GM19455 (cell line): Measurements from ENCODE around the gene STK25.
"Not testable (repeated sequence)": the region's sequence is repeated elsewhere in the genome, so short reads cannot be mapped to it uniquely, and the experiment has no call there.

Experiments used
- ATAC-seq: cut with Tn5 transposase; IDR thresholded peaks from one replicate; pipeline ENCODE4 v1.9.1; 2021; ENCODE audit not compliant: unreplicated experiment

The STK25 gene

DNA sequence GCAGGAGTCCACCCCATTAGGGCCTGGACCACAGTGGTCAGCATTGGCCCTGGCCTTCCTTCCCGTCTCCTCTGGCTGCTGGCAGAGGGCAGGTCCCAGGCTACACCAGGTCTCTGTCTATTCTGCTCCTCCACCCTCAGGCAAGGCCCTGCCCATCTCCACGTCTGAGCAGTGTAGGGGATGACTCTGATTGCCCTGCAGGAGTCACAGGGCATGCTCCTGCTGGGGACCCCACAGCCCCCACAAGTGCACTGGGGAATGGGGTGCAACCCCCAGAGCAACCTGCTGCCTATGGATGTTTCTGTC is 40.0 kb downstream of the STK25 start:
- ATAC-seq: no peak

DNA sequence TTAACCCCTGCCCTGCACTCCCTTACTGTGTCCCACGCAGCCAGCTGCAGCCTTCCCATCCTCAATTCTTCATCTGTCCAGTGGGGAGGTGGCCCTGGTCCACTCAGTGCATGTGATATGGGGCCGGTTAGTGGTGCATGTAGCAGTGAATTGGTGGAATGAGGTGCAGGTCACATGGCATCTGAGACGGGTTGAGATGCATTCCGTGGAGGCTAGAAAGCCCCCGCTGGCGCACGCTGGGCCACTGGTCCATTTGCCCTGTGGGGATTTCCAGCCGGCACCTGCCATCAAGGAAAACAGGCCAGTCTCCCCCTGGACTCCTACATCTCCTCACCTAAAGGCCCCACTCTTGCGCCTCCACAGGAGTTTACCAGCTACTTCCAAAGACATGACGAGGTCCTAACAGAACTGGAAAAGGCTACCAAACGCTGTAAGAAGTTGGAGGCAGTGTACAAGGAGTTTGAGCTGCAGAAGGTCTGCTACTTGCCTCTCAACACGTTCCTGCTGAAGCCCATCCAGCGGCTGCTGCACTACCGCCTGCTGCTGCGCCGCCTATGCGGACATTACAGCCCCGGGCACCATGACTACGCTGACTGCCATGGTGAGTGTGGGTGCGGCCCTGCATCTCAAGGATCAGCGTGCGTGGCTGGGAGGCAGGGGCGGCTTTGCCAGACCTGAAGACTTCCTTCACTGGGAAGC is 40.5 kb downstream of the STK25 start:
- ATAC-seq: no peak

DNA sequence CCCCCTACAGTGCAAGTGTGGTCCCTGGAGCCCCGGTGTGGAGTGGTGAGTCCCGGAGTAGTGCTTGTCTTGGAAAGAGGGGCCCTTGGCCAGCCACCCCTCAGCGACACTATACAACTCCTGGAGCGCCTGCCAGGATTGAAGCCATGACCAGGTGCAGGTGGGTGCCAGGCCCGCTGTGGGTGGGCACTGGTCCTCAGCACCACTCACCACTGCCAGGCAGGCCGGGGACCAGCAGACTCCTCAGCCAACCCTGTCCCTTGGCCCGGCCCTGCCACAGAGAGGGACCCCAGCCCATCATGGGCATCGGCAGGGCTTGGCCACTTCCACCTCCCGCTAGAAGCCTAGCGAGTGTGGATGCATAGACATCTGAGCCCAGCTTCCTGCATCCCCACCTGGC is 42.2 kb downstream of the STK25 start:
- ATAC-seq: no peak

DNA sequence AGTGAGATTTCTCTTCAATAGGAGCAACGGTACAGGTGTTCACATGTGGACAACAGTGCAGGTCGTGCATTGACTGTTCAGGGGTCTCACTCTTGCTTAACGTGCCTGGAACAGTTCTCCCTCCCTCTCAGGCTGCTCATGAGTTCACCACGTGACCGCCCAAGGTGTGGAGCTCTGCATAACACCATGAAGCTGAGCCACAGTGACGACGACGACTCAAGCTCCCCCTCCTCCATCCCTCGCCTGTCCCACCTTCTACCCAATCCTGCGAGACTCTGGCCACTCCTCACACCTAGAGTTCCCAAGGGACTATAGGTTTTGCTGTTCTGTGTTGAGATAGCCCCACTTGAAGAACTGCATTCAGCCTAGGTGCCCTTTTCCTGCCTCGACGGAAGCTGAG is 42.8 kb downstream of the STK25 start:
- no peak for ATAC-seq

DNA sequence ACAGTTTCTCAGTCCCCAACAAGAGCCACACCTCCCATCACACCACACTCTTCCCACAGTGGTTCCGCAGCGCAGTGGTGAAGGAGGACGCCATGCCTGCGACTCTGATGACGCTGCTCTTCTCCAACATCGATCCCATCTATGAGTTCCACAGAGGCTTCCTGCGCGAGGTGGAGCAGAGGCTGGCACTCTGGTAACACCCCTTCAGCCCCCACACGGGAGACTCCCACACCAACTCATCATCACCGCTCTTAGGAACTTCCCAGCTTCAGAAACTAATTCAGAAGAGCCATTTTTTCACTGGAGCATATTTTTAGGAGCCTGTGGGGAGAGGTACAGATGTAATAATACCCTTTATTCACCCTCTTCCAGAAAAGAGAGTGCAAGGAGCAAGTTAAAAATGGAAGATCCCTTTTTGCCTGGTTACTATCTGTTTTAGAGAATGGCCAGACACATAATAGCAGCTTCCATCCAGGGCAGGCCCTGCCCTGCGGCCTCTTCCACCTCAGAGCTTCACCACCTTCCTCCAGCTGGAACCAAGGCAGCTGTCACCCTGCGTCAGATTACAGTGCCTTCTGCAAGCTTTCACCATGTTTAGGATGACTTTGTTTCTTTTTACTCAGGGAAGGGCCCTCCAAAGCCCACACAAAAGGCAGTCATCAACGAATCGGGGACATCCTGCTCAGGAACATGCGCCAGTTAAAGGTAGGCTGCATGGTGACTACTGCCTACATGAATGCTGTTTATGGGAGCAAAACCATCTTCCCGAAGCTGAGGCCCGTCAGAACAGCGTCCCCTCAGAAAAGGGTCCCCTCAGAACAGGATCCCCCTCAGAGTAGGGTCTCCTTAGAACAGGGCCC is 44.9 kb downstream of the STK25 start:
- no peak for ATAC-seq

DNA sequence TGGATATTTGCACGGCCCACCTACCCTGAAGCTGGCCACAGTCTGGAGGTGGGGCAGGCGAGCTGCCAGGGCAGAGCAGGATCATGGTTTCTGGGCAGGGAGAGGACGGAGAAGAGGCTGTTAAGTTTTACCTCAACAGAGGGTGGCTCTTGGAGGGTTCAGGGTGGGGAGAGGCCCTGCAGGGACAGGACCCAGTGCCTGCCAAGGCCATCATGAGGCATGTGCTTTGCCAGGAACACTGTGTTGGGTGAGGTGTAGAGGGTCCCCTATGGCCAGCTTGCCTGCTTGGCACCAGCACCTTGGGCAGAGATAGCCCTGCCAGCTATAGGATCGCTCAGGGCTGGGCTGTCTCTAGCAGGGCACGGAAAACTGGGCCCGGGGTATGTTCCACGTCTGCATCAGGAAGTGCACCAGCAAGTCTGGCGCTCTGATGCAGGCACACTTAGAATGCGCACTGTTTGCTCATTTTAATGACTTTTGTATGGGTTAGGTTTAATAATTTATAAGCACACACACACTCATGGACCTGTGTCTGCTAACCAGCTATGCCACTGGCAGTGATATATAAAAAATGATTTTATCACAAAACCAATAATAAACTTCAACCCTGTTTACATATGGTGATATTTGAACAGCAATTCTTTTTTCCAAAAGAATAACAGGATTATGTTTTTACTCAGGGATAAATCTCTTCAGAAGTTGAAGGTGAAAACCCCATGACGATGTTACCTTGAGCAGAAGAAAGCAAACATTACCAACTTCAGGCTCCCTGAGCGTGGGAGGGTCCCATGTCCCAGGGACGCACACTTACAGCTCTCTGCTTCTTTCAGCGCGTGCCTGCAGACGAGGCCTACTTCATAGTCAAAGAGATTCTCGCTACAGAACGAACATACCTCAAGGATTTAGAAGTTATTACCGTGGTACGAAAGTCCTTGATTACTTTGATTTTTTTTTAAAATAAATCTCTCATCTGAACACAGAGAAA is 46.4 kb downstream of the STK25 start:
- no peak for ATAC-seq

DNA sequence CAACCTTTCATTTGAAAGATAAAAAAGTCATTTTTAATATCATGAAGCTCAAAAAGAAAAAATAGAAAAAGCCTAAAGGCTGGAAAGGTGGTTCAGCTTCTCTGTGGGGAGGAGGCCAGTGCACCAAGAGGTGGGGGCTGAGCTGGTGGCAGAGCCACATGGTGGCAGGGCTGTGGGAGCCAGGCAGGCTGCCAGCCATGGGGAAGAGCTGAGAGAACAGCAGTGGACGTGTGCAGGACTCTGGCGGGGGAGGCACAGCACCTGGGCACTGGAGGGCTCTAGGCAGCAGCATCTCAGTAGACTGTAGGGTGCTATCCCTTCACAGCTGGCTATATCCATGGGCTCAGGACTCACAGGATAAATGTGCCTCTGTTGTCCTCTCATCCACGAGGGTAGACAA is 47.8 kb downstream of the STK25 start:
- no peak for ATAC-seq

DNA sequence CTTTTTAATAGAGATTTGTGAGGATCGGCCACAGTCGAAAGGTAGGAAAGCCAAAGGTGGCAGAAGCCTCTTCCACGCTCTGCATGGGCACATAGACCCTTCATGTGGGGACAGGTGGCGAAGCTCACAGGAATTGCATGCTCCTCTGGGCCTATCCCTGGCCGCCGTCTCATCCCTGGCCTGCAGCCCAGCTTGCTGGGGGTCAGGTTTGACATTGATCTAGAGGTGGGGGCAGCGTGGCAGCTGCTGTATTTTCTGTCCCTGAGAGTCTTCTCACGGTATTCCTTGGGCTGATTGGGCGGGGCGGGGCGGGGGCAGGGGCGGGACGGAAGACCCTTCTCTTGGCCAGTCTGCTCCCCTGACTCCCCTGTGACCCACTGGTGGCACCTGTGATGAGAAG is 48.9 kb downstream of the STK25 start:
- ATAC-seq: no peak

DNA sequence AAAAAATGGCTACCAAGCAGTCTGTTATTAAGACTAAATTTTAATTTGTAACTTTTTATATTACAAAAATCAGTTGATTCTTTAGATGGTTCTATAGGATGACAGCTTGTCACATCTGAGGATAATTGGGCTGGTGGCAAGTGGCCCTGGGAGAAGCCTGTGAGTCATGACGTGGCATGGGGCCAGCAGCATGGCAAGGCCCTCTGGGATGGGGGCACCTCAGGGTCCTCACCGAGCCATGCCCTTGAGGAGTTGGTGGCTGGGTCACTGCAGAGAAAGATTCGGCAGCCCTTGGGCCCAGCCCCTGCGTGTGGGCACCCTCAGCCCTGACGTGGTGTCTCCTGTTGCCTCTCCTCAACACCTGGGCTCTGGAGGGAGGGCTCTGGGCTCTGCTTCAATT is 49.7 kb downstream of the STK25 start:
- no peak for ATAC-seq

DNA sequence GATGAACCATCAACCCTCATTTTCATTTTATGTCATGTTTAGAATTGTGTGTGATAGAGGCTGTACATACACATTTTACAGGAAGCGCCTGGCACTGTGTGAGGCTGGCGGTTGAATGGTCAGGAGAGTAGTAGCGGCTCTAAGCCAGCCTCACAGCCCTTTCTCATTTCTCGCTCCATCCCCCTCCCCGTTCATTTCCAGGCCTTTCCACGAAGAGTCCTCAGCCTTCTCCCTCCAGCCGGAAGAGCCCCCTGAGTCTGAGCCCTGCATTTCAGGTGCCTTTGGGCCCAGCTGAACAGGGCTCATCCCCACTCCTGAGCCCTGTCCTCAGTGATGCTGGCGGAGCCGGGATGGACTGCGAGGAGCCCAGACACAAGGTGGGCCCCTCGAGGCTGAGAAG is 51.8 kb downstream of the STK25 start:
- ATAC-seq: no peak

DNA sequence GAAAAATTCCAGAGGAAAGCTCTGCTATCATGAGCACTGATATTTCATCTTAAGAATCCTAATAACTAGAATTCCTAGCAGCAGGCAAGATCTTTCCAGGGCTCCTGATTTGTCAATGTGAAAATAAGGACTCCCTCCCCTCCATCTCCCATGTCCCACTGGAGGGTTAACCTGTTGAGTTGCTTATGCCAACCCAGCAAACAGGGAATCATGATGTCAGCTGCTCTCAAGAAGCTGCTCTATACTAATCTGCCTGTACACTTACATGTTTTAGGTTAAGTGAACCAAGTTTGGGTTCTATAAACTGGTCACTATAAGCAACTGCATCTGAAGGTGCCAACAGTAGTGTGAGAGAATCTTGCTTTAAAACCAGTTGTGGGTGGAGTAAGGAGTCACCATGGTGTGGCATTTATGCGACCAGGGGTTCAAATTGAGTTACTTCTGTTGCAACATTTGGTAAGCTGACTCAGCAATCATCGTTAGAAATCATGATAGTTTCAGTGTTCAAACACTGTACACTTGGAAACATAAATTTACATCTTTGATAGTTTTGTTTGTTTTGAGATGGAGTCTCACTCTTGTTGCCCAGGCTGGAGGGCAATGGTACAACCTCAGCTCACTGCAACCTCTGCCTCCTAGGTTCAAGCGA is 53.4 kb downstream of the STK25 start:
- ATAC-seq: no peak

DNA sequence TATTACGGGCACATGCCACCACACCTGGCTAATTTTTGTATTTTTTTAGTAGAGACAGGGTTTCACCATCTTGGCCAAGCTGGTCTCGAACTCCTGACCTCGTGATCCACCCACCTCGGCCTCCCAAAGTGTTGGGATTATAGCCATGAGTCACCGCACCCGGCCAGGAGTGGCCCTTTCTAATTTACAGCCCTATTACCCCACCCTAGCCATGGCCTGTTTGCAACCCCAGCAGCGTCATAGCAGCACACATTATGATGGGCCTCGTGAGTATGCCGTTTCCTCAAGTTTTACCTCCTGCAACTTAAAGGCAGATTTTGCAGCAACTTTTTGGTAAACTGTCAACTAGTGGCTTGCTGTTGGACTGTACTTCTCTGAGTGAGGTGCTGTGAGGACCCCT is 54.5 kb downstream of the STK25 start:
- not testable (repeated sequence) for ATAC-seq

DNA sequence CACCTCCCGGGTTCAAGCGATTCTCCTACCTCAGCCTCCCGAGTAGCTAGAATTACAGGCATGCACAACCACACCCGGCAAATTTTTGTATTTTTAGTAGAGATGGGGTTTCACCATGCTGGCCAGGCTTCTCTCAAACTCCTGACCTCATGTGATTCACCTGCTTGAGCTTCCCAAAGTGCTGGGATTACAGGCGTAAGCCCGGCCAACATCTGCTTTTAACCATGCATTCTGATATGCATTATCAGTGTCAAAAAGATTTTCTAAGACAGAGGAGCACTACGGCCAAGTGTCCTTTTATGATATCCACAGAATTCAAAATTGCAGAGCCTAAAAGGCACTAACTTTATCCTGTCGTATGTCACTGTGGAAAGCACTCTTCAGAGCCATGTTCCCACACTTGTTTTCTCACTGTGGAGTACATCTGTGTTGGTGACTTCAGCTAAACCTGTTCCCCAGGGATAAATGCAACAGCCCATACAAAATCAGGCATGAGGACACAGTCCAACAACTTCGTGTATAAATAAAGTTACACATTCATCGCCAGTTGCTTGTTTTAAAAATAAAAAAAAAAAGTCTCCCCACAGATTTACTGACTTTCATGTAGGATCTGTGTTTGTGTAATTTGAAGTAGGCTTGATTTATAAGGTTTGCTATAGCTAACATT is 56.4 kb downstream of the STK25 start:
- ATAC-seq: no peak

DNA sequence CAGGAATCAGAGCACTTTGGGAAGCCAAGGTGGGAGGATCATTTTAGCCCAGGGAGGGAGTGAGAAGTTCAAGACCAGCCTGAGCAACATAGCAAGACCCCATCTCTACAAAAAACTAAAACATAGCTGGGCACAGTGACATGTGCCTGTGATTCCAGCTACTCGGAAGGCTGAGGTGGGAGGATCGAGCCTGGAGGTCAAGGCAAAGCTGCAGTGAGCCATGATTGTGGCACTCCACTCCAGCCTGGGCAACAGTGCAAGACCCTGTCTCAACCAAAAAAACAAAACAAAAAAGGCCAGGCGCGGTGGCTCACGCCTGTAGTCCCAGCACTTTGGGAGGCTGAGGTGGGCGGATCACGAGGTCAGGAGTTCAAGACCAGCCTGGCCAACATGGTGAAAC is 58.3 kb downstream of the STK25 start:
- not testable (repeated sequence) for ATAC-seq

DNA sequence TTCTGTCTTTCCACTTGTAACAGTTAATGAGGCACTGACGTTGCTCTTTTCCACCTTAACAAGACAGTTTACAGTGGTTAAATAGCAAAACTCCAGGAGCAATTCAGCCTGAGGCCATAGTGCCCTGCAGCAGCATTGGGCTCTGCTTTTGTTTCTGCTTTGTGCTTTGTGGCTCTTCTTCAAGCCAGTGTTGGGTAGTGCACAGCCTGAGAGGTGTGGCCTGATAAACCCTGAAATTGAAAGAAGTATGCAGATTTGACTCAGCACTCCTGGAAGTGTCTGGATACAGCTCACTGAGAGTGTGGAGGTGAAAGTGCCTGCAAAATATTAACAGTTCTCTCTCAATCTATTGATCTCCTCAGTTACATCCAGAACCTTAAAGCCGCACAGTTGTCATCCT is 63.0 kb downstream of the STK25 start:
- no peak for ATAC-seq

DNA sequence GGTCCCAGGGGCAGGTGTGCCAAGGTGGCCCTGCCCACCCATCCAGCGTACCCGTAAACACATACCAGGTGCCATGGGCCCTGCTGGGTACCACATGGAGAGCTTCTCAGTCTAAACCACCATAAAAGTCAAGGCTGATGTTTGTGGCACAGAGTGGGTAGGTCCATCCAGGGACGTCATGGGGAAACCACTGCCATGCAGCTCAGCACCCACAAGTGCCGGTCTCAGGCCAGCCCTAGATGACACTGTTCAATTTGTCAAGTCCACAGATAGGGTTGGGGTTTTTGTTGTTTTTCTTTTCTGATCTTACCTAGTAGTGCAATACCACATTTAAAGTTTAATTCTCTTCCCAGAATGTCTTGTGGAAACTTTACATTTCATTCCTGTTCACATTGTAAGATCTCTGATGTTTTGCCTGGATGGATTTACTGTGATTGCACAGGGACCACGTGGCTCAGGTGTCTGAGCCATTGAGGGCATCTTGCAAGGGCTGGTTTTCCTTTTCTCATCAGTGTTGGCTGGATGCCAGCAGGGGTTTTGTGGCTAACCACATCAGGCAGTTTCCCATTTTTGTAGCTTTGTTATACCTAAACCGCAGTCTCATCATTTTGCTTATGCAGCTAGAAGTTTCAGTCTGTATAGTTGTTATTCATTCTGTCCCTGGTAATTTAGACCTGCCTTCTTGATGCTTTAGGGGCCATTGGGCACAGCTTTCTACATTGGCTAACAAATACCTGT is 64.7 kb downstream of the STK25 start:
- ATAC-seq: no peak
